CD14-positive monocyte (primary cell): ENCODE results near the gene KCNN3. TPM values are rescaled to one million over a fixed set of nuclear protein-coding genes. Genes with fewer than 3 reads are reported as not detected.

Experiments
- DNase-seq, 3 donors: peaks; one replicate each; pipeline ENCODE4 v3.0.0-alpha.2; 2011 to 2022
- H2AFZ ChIP-seq: 2 replicates; pipeline ENCODE4 v1.6.0; 2012; ENCODE audit warnings: mild to moderate bottlenecking, low read depth, low read length, inconsistent platforms; ENCODE audit not compliant: insufficient read depth, poor library complexity, severe bottlenecking
- H3K27ac ChIP-seq, 2 donors: 1 replicate in 1 of 2; 2 replicates in 1 of 2; pipeline ENCODE4 v1.5.1; 2012 to 2013; ENCODE audit warnings: low read length in 2 of 2, control low read depth in 1 of 2, inconsistent platforms in 1 of 2, low read depth in 1 of 2, mild to moderate bottlenecking in 1 of 2
- H3K27me3 ChIP-seq, 2 donors: one replicate each; pipeline versions ENCODE4 v1.6.0 to v1.6.1; 2011 to 2013; ENCODE audit warnings: low read length in 2 of 2; ENCODE audit not compliant: control insufficient read depth in 2 of 2, insufficient read depth in 2 of 2
- H3K36me3 ChIP-seq, 2 donors: replicated peaks in 1 of 2; 1 replicate in 1 of 2; 2 replicates in 1 of 2; pipeline versions ENCODE4 v1.5.1 to v1.6.1; 2012 to 2013; ENCODE audit warnings: low read length in 2 of 2, control low read depth in 1 of 2, inconsistent platforms in 1 of 2, mild to moderate bottlenecking in 1 of 2; ENCODE audit not compliant: insufficient read depth in 2 of 2, control insufficient read depth in 1 of 2
- H3K4me1 ChIP-seq, 2 donors: 1 replicate in 1 of 2; 2 replicates in 1 of 2; pipeline versions ENCODE4 v1.5.1 to v1.6.1; 2012 to 2013; ENCODE audit warnings: low read length in 2 of 2, control low read depth in 1 of 2, inconsistent platforms in 1 of 2, mild to moderate bottlenecking in 1 of 2, moderate library complexity in 1 of 2; ENCODE audit not compliant: insufficient read depth in 2 of 2, control insufficient read depth in 1 of 2
- H3K4me2 ChIP-seq: replicated peaks from 2 replicates; pipeline ENCODE3; 2012; ENCODE audit warnings: low read length, moderate library complexity, mild to moderate bottlenecking; ENCODE audit not compliant: poor library complexity, severe bottlenecking; ENCODE audit errors: extremely low read depth
- H3K4me3 ChIP-seq, 3 experiments: fragments of 200-600 bp in 1 of 3; sonication (generic) in 1 of 3; replicated peaks in 1 of 3; 1 replicate in 2 of 3; 2 replicates in 1 of 3; pipeline ENCODE4 v1.5.1; 2011 to 2013; ENCODE audit warnings: low read length in 3 of 3, mild to moderate bottlenecking in 3 of 3, control low read depth in 2 of 3, low read depth in 2 of 3, inconsistent platforms in 1 of 3, moderate library complexity in 1 of 3
- H3K79me2 ChIP-seq: 2 replicates; pipeline ENCODE4 v1.6.0; 2012; ENCODE audit warnings: mild to moderate bottlenecking, control low read depth, inconsistent platforms, low read length, moderate library complexity; ENCODE audit not compliant: insufficient read depth
- H3K9ac ChIP-seq: 2 replicates; pipeline ENCODE4 v1.6.0; 2017; ENCODE audit warnings: low read length, mild to moderate bottlenecking; ENCODE audit not compliant: insufficient read depth, poor library complexity, severe bottlenecking
- H3K9me3 ChIP-seq, 2 donors: replicated peaks in 1 of 2; 1 replicate in 1 of 2; 2 replicates in 1 of 2; pipeline versions ENCODE4 v1.5.1 to v1.6.1; 2012 to 2013; ENCODE audit warnings: low read length in 2 of 2, control low read depth in 1 of 2; ENCODE audit not compliant: control insufficient read depth in 1 of 2, insufficient read depth in 1 of 2
- H4K20me1 ChIP-seq: 2 replicates; pipeline ENCODE4 v1.6.0; 2012; ENCODE audit warnings: mild to moderate bottlenecking, low read length, control low read depth, moderate library complexity; ENCODE audit not compliant: insufficient read depth
- H3K27ac Mint-ChIP-seq, 7 donors: one replicate each; pipeline ENCODE4 v1.8.0; 2020; ENCODE audit warnings: mild to moderate bottlenecking in 7 of 7, mixed read lengths in 7 of 7, moderate library complexity in 6 of 7, inconsistent platforms in 2 of 7
- H3K27me3 Mint-ChIP-seq, 3 donors: one replicate each; pipeline ENCODE4 v1.8.0; 2021 to 2022; ENCODE audit warnings: low read depth in 3 of 3, mild to moderate bottlenecking in 3 of 3, mixed read lengths in 3 of 3, moderate library complexity in 3 of 3, inconsistent platforms in 1 of 3
- H3K36me3 Mint-ChIP-seq, 2 donors: one replicate each; pipeline ENCODE4 v1.8.0; 2020; ENCODE audit warnings: mixed read lengths in 2 of 2, inconsistent platforms in 1 of 2, mild to moderate bottlenecking in 1 of 2
- H3K4me1 Mint-ChIP-seq: one replicate; pipeline ENCODE4 v1.8.0; 2020; ENCODE audit warnings: mild to moderate bottlenecking, mixed read lengths
- H3K4me3 Mint-ChIP-seq, 2 donors: one replicate each; pipeline ENCODE4 v1.8.0; 2020; ENCODE audit warnings: mild to moderate bottlenecking in 2 of 2, mixed read lengths in 2 of 2, moderate library complexity in 1 of 2
- H3K9me3 Mint-ChIP-seq, 7 donors: one replicate each; pipeline ENCODE4 v1.8.0; 2020 to 2022; ENCODE audit warnings: mixed read lengths in 7 of 7, mild to moderate bottlenecking in 6 of 7, moderate library complexity in 6 of 7, inconsistent platforms in 2 of 7
- CTCF ChIP-seq: fragments of 200-600 bp; IDR thresholded peaks from one replicate; pipeline ENCODE4 v1.8.0; 2022; ENCODE audit warnings: antibody characterized with exemption, mild to moderate bottlenecking
- WGBS: methylation state at CpG from one replicate; pipeline ENCODE4 v1.1.5; 2013; ENCODE audit warnings: missing lambda C conversion rate; ENCODE audit not compliant: insufficient coverage; 5-methylcytosine and 5-hydroxymethylcytosine counted together
- intact Hi-C, 2 donors: fragments of 100-400 bp; cut with micrococcal nuclease; formaldehyde crosslinking; loops; one replicate each; pipeline versions ENCODE4 v1.15.0 to v1.15.1; 2023
- polyA plus RNA-seq, 3 donors: library from polyadenylated mRNA; depleted of rRNA in 1 of 3; unstranded in 2 of 3; stranded (reverse) in 1 of 3; fragments of 300-500 nt in 2 of 3; fragments of >200 nt in 1 of 3; fragmentation: Illumina TruSeq in 2 of 3; gene quantifications; 1 replicate in 2 of 3; 2 replicates in 1 of 3; pipeline ENCODE4 v1.2.3, GENCODE V29; 2012 to 2021

The KCNN3 gene
- polyA plus RNA-seq, 3 donors, result not detected

DNA sequence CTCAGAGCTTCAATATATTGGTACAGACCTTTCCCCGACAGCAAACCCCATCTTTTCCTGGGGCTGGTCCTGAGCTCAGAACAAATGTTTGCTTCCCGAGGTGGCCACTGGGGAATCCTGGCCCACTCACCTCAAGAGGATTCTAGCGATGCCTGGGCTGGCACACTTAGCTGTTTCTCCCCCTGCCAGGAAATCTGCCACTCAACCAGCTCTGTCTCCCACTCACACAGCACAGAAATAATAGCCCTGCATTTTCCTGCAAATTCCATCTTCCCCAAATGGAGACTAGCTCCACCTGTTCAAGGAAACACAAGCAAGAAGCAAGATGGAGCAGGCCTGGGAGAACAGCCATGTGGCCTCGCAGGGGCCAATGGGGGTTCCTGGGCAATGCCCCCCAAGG, 21.1 kb downstream of the KCNN3 start:
- Mint-ChIP-seq H3K4me1 (no peaks in the 10 kb centered on the region), H3K36me3 (no peaks in the 10 kb centered on the region), H3K27ac (peak overlapping the region in 1 of 7 donors; percentile 6), H3K9me3 (peaks cover 0 to 2% (median 0%) of the 10 kb centered on the region in 7 donors), H3K27me3 (peaks cover 3 to 6% (median 3%) of the 10 kb centered on the region in 3 donors), H3K4me3 (no peak overlapping the region)
- H3K27me3 ChIP-seq, result no peaks in the 10 kb centered on the region
- DNase-seq, result no peak
- H3K4me1 ChIP-seq, result no peaks in the 10 kb centered on the region
- no peaks in the 10 kb centered on the region for H3K79me2 ChIP-seq
- no peak overlapping the region for H2AFZ ChIP-seq
- no peaks in the 10 kb centered on the region for H3K9me3 ChIP-seq
- WGBS, result 94% methylated on average over 4 of the region's 4 CpGs
- H3K4me3 ChIP-seq, result no peak overlapping the region
- no peak overlapping the region for H3K9ac ChIP-seq
- H3K27ac ChIP-seq, result no peak overlapping the region
- no peak overlapping the region for H3K4me2 ChIP-seq
- no peak for TF ChIP-seq CTCF
- no peaks in the 10 kb centered on the region for H3K36me3 ChIP-seq
- intact Hi-C loops, result no loop called here
- H4K20me1 ChIP-seq, result no peaks in the 10 kb centered on the region

GRCh38 chr1:154847891-154848290, 22.2 kb downstream of the KCNN3 start:
- WGBS, result 90% methylated on average over 9 of the region's 13 CpGs
- Histone ChIP-seq H3K4me1 (no peaks in the 10 kb centered on the region), H2AFZ (no peak overlapping the region), H3K27ac (no peak overlapping the region), H3K27me3 (no peaks in the 10 kb centered on the region), H3K4me2 (no peak overlapping the region), H3K9ac (no peak overlapping the region), H4K20me1 (no peaks in the 10 kb centered on the region), H3K4me3 (no peak overlapping the region), H3K36me3 (no peaks in the 10 kb centered on the region), H3K9me3 (no peaks in the 10 kb centered on the region), H3K79me2 (no peaks in the 10 kb centered on the region)
- no peak for DNase-seq
- TF ChIP-seq CTCF, result no peak
- H3K9me3 Mint-ChIP-seq, result peaks cover 0 to 2% (median 0%) of the 10 kb centered on the region in 7 donors
- H3K4me1 Mint-ChIP-seq, result no peaks in the 10 kb centered on the region
- H3K27me3 Mint-ChIP-seq, result peaks cover 2 to 3% (median 3%) of the 10 kb centered on the region in 3 donors
- H3K27ac Mint-ChIP-seq, result no peak overlapping the region
- no peaks in the 10 kb centered on the region for H3K36me3 Mint-ChIP-seq
- intact Hi-C loops, result no loop called here
- H3K4me3 Mint-ChIP-seq, result no peak overlapping the region
